AG09319 (cell line): ENCODE results near the gene IGF1R.

Experiments
- DNase-seq: peaks from one replicate; pipeline ENCODE4 v3.0.0-alpha.2; 2010; ENCODE audit warnings: low read depth; ENCODE audit errors: extremely low read depth
- CTCF ChIP-seq: IDR thresholded peaks from 2 replicates; pipeline ENCODE4 v1.5.1; 2011; ENCODE audit warnings: low read depth, mild to moderate bottlenecking, inconsistent platforms, low read length, moderate library complexity

IGF1R gene

GRCh38 chr15:98914626-98915025, 266.3 kb downstream of the IGF1R start:
- no peak for TF ChIP-seq CTCF
- peak; percentile 71 for DNase-seq

- TF ChIP-seq CTCF, result no peak
- no peak for DNase-seq
Observed at GRCh38 chr15:98916826-98917225, 268.5 kb downstream of the IGF1R start.

- no peak for DNase-seq
Observed at GRCh38 chr15:98917417-98917816, 269.1 kb downstream of the IGF1R start.

GRCh38 chr15:98920091-98920880, 271.9 kb downstream of the IGF1R start:
- DNase-seq, result no peak
- no peak for TF ChIP-seq CTCF

More at GRCh38 chr15:98917417-98917816, 269.1 kb downstream of the IGF1R start:
- no peak for TF ChIP-seq CTCF

GRCh38 chr15:98923171-98923570, 274.8 kb downstream of the IGF1R start:
- DNase-seq, result no peak
- TF ChIP-seq CTCF, result no peak

GRCh38 chr15:98923579-98923978, 275.2 kb downstream of the IGF1R start:
- no peak for DNase-seq

More at GRCh38 chr15:98923579-98923978, 275.2 kb downstream of the IGF1R start:
- TF ChIP-seq CTCF, result no peak
